HCT116 (cell line): ENCODE data around the gene FAM114A1. TPM values are rescaled to one million over a fixed set of nuclear protein-coding genes. Genes with fewer than 3 reads are reported as not detected.

Experiments
- ATAC-seq: fragments of 200-7000 bp; cut with Tn5 transposase; 2 replicates; pipeline ENCODE4 v1.9.1; 2020; ENCODE audit warnings: mild to moderate bottlenecking, moderate library complexity
- BruUV-seq: library from RNA; stranded (reverse); fragments of 400-500 nt; replicated peaks from 2 replicates; lab custom pipeline; 2021; lab: Mats Ljungman, UMichigan
- CTCF ChIA-PET: fragments of 300-600 bp; sonication (Branson Sonifier 250); formaldehyde crosslinking; loops from one replicate; lab custom pipeline; 2021; ENCODE audit warnings: antibody characterized with exemption; lab: Charles Lee
- POLR2A ChIA-PET: fragments of 300-600, 350-600 bp; sonication (Branson Sonifier 250); formaldehyde crosslinking; loops from one replicate; lab custom pipeline; 2021; ENCODE audit warnings: antibody characterized with exemption; lab: Charles Lee
- RAD21 ChIA-PET, 2 experiments: fragments of 300-600 bp; sonication (Branson Sonifier 250); formaldehyde crosslinking; loops; one replicate each; lab custom pipeline; 2023; ENCODE audit warnings: low total read pairs in 2 of 2; ENCODE audit not compliant: uncharacterized antibody in 2 of 2, unreplicated experiment in 2 of 2, low non-redundant PET in 1 of 2; lab: Charles Lee
- DNase-seq: peaks from one replicate; pipeline ENCODE4 v3.0.0-alpha.2; 2010; ENCODE audit warnings: low read depth, low spot score
- H2AFZ ChIP-seq: fragments of 200-600 bp; shearing (Covaris generic), sonication (generic); 2 replicates; pipeline ENCODE4 v1.6.1; 2017; ENCODE audit warnings: low read depth, mixed run types, mixed read lengths, antibody characterized with exemption, low read length; ENCODE audit not compliant: poor library complexity, severe bottlenecking
- H3K27ac ChIP-seq: 2 replicates; pipeline ENCODE4 v1.5.1; 2012; ENCODE audit warnings: low read depth, low read length
- H3K27me3 ChIP-seq: fragments of 200-600 bp; sonication (generic); 2 replicates; pipeline ENCODE4 v1.6.1; 2016; ENCODE audit warnings: mixed run types, low read length, mixed read lengths; ENCODE audit not compliant: insufficient read depth
- H3K36me3 ChIP-seq, 2 experiments: fragments of 200-500 bp in 1 of 2; fragments of 200-600 bp in 1 of 2; sonication (Bioruptor generic) in 1 of 2; sonication (generic) in 1 of 2; 2 replicates each; pipeline versions ENCODE4 v1.5.1 to v1.6.1; 2014 to 2016; ENCODE audit warnings: low read length in 2 of 2, inconsistent platforms in 1 of 2, mixed read lengths in 1 of 2, mixed run types in 1 of 2; ENCODE audit not compliant: insufficient read depth in 2 of 2, control insufficient read depth in 1 of 2
- H3K4me1 ChIP-seq, 2 experiments: fragments of 200-600 bp in 1 of 2; sonication (generic) in 1 of 2; 2 replicates each; pipeline versions ENCODE4 v1.5.1 to v1.6.1; 2012 to 2017; ENCODE audit warnings: low read length in 2 of 2, inconsistent platforms in 1 of 2, mild to moderate bottlenecking in 1 of 2, mixed read lengths in 1 of 2, mixed run types in 1 of 2, moderate library complexity in 1 of 2; ENCODE audit not compliant: insufficient read depth in 2 of 2, control insufficient read depth in 1 of 2
- H3K4me2 ChIP-seq: fragments of 200-600 bp; sonication (generic); 2 replicates; pipeline ENCODE4 v1.6.1; 2017; ENCODE audit warnings: mixed run types, low read length, mixed read lengths
- H3K4me3 ChIP-seq, 2 experiments: fragments of 200-600 bp in 1 of 2; sonication (generic) in 1 of 2; replicated peaks in 1 of 2; 2 replicates each; pipeline ENCODE4 v1.5.1; 2011 to 2016; ENCODE audit warnings: low read length in 2 of 2, control low read depth in 1 of 2, low read depth in 1 of 2, mild to moderate bottlenecking in 1 of 2, mixed read lengths in 1 of 2, mixed run types in 1 of 2
- H3K79me2 ChIP-seq: fragments of 200-600 bp; sonication (generic); 2 replicates; pipeline ENCODE4 v1.6.1; 2017; ENCODE audit warnings: mild to moderate bottlenecking, mixed run types, low read length, moderate library complexity, mixed read lengths; ENCODE audit not compliant: insufficient read depth
- H3K9ac ChIP-seq: fragments of 200-600 bp; sonication (generic); 2 replicates; pipeline ENCODE4 v1.6.1; 2016; ENCODE audit warnings: low read length, mixed read lengths
- H3K9me2 ChIP-seq: fragments of 200-600 bp; sonication (generic), shearing (Covaris generic); 2 replicates; pipeline ENCODE4 v1.6.1; 2017; ENCODE audit warnings: mixed run types, mild to moderate bottlenecking, moderate library complexity; ENCODE audit not compliant: insufficient read depth
- H3K9me3 ChIP-seq, 2 experiments: fragments of 200-500 bp in 1 of 2; fragments of 200-600 bp in 1 of 2; sonication (Bioruptor generic) in 1 of 2; sonication (generic) in 1 of 2; 2 replicates each; pipeline ENCODE4 v1.6.1; 2014 to 2017; ENCODE audit warnings: low read length in 2 of 2, mixed read lengths in 2 of 2, inconsistent platforms in 1 of 2, low read depth in 1 of 2, mild to moderate bottlenecking in 1 of 2, mixed run types in 1 of 2, moderate library complexity in 1 of 2; ENCODE audit not compliant: control insufficient read depth in 1 of 2, insufficient read depth in 1 of 2
- H4K20me1 ChIP-seq: fragments of 200-600 bp; sonication (generic), shearing (Covaris generic); 2 replicates; pipeline ENCODE4 v1.6.1; 2017; ENCODE audit warnings: mixed run types, mild to moderate bottlenecking, moderate library complexity; ENCODE audit not compliant: insufficient read depth
- ATF3 ChIP-seq: IDR thresholded peaks from 2 replicates; pipeline ENCODE4 v1.6.1; 2012
- CBX3 ChIP-seq: IDR thresholded peaks from 2 replicates; pipeline ENCODE4 v1.6.1; 2012; ENCODE audit warnings: low read depth
- EGR1 ChIP-seq: IDR thresholded peaks from 2 replicates; pipeline ENCODE4 v1.6.1; 2012; ENCODE audit warnings: low read depth
- ELF1 ChIP-seq: IDR thresholded peaks from 2 replicates; pipeline ENCODE4 v1.6.1; 2012; ENCODE audit warnings: low read depth, borderline replicate concordance
- EZH2phosphoT487 ChIP-seq: fragments of 200-600 bp; IDR thresholded peaks from 2 replicates; pipeline ENCODE4 v1.6.1; 2018; ENCODE audit warnings: antibody characterized with exemption, borderline replicate concordance
- JUND ChIP-seq: IDR thresholded peaks from 2 replicates; pipeline ENCODE4 v1.6.1; 2012
- POLR2A ChIP-seq: IDR thresholded peaks from 2 replicates; pipeline ENCODE4 v1.7.0; 2011; ENCODE audit warnings: borderline replicate concordance; ENCODE audit not compliant: insufficient read depth, insufficient read length; ENCODE audit errors: extremely low read depth
- RAD21 ChIP-seq: IDR thresholded peaks from 2 replicates; pipeline ENCODE4 v1.6.1; 2012; ENCODE audit warnings: low read depth, mild to moderate bottlenecking
- REST ChIP-seq: IDR thresholded peaks from 2 replicates; pipeline ENCODE4 v1.6.1; 2012; ENCODE audit warnings: low read depth
- SIN3A ChIP-seq: IDR thresholded peaks from 2 replicates; pipeline ENCODE4 v1.6.1; 2012; ENCODE audit warnings: low read depth
- TCF7L2 ChIP-seq: IDR thresholded peaks from 2 replicates; pipeline ENCODE4 v1.7.0; 2011; ENCODE audit warnings: borderline replicate concordance, inconsistent platforms; ENCODE audit not compliant: insufficient read depth, insufficient read length; ENCODE audit errors: extremely low read depth
- ZBTB33 ChIP-seq: IDR thresholded peaks from 2 replicates; pipeline ENCODE4 v1.6.1; 2011; ENCODE audit warnings: mild to moderate bottlenecking, low read length, moderate library complexity; ENCODE audit not compliant: insufficient replicate concordance; ENCODE audit errors: extremely low read depth
- ZFX ChIP-seq: fragments of 450-650 bp; IDR thresholded peaks from 2 replicates; pipeline ENCODE4 v1.6.1; 2017
- intact Hi-C: fragments of 100-400 bp; cut with micrococcal nuclease; formaldehyde crosslinking; loops from 2 replicates; pipeline ENCODE4 v1.10.0; 2022
- total RNA-seq: library from RNA; stranded (reverse); gene quantifications from one replicate; pipeline ENCODE4 v1.2.1, GENCODE V29; 2021; ENCODE audit not compliant: unreplicated experiment
- TF ChIP-seq, protein P1 (sequence below), 3 experiments: fragments of 200-600 bp in 1 of 3; sonication (generic) in 1 of 3; IDR thresholded peaks in 2 of 3; conservative IDR thresholded peaks in 1 of 3; 2 replicates each; pipeline ENCODE4 v1.5.1; 2012 to 2017; ENCODE audit warnings: low read depth in 2 of 3, low read length in 2 of 3, antibody characterized with exemption in 1 of 3, borderline replicate concordance in 1 of 3, control low read depth in 1 of 3, mild to moderate bottlenecking in 1 of 3, mixed read lengths in 1 of 3, mixed run types in 1 of 3, moderate library complexity in 1 of 3; ENCODE audit not compliant: insufficient read depth in 1 of 3

FAM114A1 gene
- total RNA-seq, 1 experiment from 2014 or later, result 35.6 TPM

GRCh38 chr4:38930707-38931106, 63.1 kb downstream of the FAM114A1 start:
- H3K9me2 ChIP-seq, result no peaks in the 10 kb centered on the region
- H3K4me2 ChIP-seq, result no peak overlapping the region
- H3K4me1 ChIP-seq, result no peaks in the 10 kb centered on the region
- ATAC-seq, result no peak
- H3K27me3 ChIP-seq, result no peaks in the 10 kb centered on the region
- H3K79me2 ChIP-seq, result no peaks in the 10 kb centered on the region
- H3K4me3 ChIP-seq, result no peak overlapping the region
- no peak overlapping the region for H3K9ac ChIP-seq
- H2AFZ ChIP-seq, result no peak overlapping the region
- intact Hi-C loops, result no loop called here
- no peak for DNase-seq
- no peaks in the 10 kb centered on the region for H3K9me3 ChIP-seq
- CTCF ChIA-PET, result no interaction called here
- RAD21 ChIA-PET, result no interaction called here
- no TSS peak for BruUV-seq
- peaks cover 0 to 13% of the 10 kb centered on the region in 2 experiments; a peak in 2 of 4 replicates for H3K36me3 ChIP-seq
- TF ChIP-seq ELF1, result no peak
- no peak for TF ChIP-seq SIN3A
- TF ChIP-seq CBX3, result no peak
- no peak for TF ChIP-seq EGR1
- TF ChIP-seq ATF3, result no peak
- no peak for TF ChIP-seq JUND
- TF ChIP-seq TCF7L2, result no peak
- TF ChIP-seq ZBTB33, result no peak
- no peak for TF ChIP-seq REST
- TF ChIP-seq ZFX, result no peak
- no peak for TF ChIP-seq POLR2A
- no peak for TF ChIP-seq EZH2phosphoT487
- TF ChIP-seq RAD21, result no peak
- TF ChIP-seq, protein P1, sequence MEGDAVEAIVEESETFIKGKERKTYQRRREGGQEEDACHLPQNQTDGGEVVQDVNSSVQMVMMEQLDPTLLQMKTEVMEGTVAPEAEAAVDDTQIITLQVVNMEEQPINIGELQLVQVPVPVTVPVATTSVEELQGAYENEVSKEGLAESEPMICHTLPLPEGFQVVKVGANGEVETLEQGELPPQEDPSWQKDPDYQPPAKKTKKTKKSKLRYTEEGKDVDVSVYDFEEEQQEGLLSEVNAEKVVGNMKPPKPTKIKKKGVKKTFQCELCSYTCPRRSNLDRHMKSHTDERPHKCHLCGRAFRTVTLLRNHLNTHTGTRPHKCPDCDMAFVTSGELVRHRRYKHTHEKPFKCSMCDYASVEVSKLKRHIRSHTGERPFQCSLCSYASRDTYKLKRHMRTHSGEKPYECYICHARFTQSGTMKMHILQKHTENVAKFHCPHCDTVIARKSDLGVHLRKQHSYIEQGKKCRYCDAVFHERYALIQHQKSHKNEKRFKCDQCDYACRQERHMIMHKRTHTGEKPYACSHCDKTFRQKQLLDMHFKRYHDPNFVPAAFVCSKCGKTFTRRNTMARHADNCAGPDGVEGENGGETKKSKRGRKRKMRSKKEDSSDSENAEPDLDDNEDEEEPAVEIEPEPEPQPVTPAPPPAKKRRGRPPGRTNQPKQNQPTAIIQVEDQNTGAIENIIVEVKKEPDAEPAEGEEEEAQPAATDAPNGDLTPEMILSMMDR (IDR thresholded peaks at IDR 0.05 in 2 of 3, conservative IDR thresholded peaks at IDR 0.05 in 1 of 3; ENCODE audit: borderline replicate concordance in 1 of 3, insufficient read depth in 1 of 3, low read depth in 2 of 3, low read length in 2 of 3), result no peak
- H3K27ac ChIP-seq, result no peak overlapping the region
- POLR2A ChIA-PET, result no interaction called here
- no peaks in the 10 kb centered on the region for H4K20me1 ChIP-seq
